ENCODE data around the gene APLN. TPM values are rescaled to one million over a fixed set of nuclear protein-coding genes. Genes with fewer than 3 reads are reported as not detected.

Gene APLN
- total and polyA plus RNA-seq, 9 of the 15 experiments (the other 6 are each of a cell fraction or from before 2014, with no cell fraction given): 0.04 to 0.06 TPM; not detected in 7

DNA sequence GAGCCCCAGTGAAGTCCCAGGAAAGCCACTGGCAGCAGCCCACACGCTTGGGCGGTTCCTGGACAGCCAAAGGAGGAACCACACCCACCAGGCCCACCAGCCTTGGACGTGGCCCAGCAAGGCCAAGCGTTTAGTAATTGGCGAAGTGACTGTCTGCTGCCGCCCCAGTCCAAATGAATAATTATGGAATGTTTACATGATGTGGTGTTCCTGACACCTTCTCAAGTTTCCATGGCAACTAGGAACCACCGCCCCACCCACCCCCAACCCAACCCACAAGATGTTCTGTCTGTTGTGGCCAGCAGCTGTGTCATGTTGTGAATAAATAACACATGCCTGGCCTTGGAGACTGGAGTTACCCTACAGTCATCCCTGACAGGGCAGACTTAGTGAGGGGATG lies 22.3 kb downstream of the APLN start:
- intact Hi-C loops (cut with micrococcal nuclease) (no loop called here), in situ Hi-C loops (cut with MboI) (no loop called here)
- no peak overlapping the region for H2AFZ ChIP-seq (ENCODE audit: low read depth, low read length)
- H3K4me2 ChIP-seq (ENCODE audit: insufficient read depth, low read length): no peak overlapping the region
- H3K27ac ChIP-seq (ENCODE audit: extremely low read depth, low read depth, low read length): no peak overlapping the region
- no peak for ATAC-seq
- ChIA-PET POLR2A (interaction anchor here (0.6 to 0.7 kb wide), 2 partner anchors 244 to 542 kb away, joined by 3 to 4 read pairs; no protein-coding TSS in a partner anchor), CTCF (ENCODE audit: low intra/inter-chr PET ratio) (no interaction called here)
- no peak for FAIRE-seq
- no peak overlapping the region for H3K4me3 ChIP-seq
- no peak overlapping the region for H3K9ac ChIP-seq (ENCODE audit: insufficient read depth in 1 of 2, low read depth in 2 of 2, low read length in 2 of 2)
- H3K9me3 ChIP-seq (replicated peaks; ENCODE audit: control insufficient read depth, insufficient read depth, low read depth, low read length): no peaks in the 10 kb centered on the region
- H3K27me3 ChIP-seq (ENCODE audit: control insufficient read depth in 2 of 2, insufficient read depth in 2 of 2, low read length in 2 of 2): no peaks in the 10 kb centered on the region
- no TSS peak for BruUV-seq (replicated peaks)
- no peaks in the 10 kb centered on the region for H4K20me1 ChIP-seq (replicated peaks; ENCODE audit: control insufficient read depth, insufficient read depth, low read length)
- no peak for TF ChIP-seq ZNF347 (CRISPR knock-in tag; IDR thresholded peaks at IDR 0.05; ENCODE audit: low read depth)
- no peak for TF ChIP-seq BRF1 (IDR thresholded peaks at IDR 0.05; ENCODE audit: borderline replicate concordance, extremely low read depth, insufficient read length)
- TF ChIP-seq RFX1 (IDR thresholded peaks at IDR 0.05): peak; percentile 73
- WGBS (ENCODE audit: insufficient coverage, low coverage, missing lambda C conversion rate): 40% methylated on average over 1 of the region's 7 CpGs
- no peaks in the 10 kb centered on the region for H3K79me2 ChIP-seq (ENCODE audit: control insufficient read depth, insufficient read depth, low read length)
- no peaks in the 10 kb centered on the region for H3K36me3 ChIP-seq (ENCODE audit: control insufficient read depth, insufficient read depth, low read length)
- DNase-seq (ENCODE audit: extremely low read depth in 1 of 4, low spot score in 3 of 4): peak in 3 of 4 experiments; percentile 8 to 23 (median 18)
- peaks cover 5% of the 10 kb centered on the region for H3K9me1 ChIP-seq (ENCODE audit: control insufficient read depth, insufficient read depth, low read length)
- peaks cover 18 to 19% of the 10 kb centered on the region in 2 experiments for H3K4me1 ChIP-seq (replicated peaks in 1 of 2; ENCODE audit: control insufficient read depth in 2 of 2, insufficient read depth in 2 of 2, low read length in 2 of 2)

DNA sequence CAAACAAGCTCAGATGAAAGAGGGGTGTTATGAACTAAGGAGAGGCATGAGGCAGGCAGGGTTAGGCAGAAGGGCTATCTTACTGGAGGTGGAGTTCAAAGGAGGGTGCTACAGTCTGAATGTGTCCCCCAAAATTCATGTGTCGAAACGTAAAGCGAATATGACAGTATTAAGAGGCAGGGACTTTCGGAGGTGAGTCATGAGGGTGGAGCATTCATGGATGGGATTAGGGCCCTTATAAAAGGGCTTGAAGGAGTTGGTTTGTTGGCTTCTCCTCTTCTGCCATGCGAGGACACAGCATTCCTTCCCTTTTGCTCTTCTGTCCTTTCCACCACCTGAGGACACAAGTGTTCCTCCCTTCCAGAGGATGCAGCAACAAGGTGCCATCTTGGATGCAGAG lies 22.9 kb downstream of the APLN start:
- intact Hi-C loops (cut with micrococcal nuclease) (no loop called here), in situ Hi-C loops (cut with MboI) (no loop called here)
- no peak overlapping the region for H3K4me3 ChIP-seq
- peaks cover 13 to 14% of the 10 kb centered on the region in 2 experiments for H3K4me1 ChIP-seq (replicated peaks in 1 of 2; ENCODE audit: control insufficient read depth in 2 of 2, insufficient read depth in 2 of 2, low read length in 2 of 2)
- H2AFZ ChIP-seq (ENCODE audit: low read depth, low read length): no peak overlapping the region
- H3K27me3 ChIP-seq (ENCODE audit: control insufficient read depth in 2 of 2, insufficient read depth in 2 of 2, low read length in 2 of 2): no peaks in the 10 kb centered on the region
- ATAC-seq (no peak), DNase-seq (ENCODE audit: extremely low read depth in 1 of 4, low spot score in 3 of 4) (no peak), FAIRE-seq (no peak)
- POLR2A ChIA-PET: interaction anchor here (0.6 to 0.7 kb wide), 3 partner anchors 244 to 542 kb away, joined by 3 to 4 read pairs (median 3); no protein-coding TSS in a partner anchor
- no peak overlapping the region for H3K27ac ChIP-seq (ENCODE audit: extremely low read depth, low read depth, low read length)
- no peaks in the 10 kb centered on the region for H4K20me1 ChIP-seq (replicated peaks; ENCODE audit: control insufficient read depth, insufficient read depth, low read length)
- no TSS peak for BruUV-seq (replicated peaks)
- CTCF ChIA-PET (ENCODE audit: low intra/inter-chr PET ratio): no interaction called here
- H3K36me3 ChIP-seq (ENCODE audit: control insufficient read depth, insufficient read depth, low read length): no peaks in the 10 kb centered on the region
- H3K79me2 ChIP-seq (ENCODE audit: control insufficient read depth, insufficient read depth, low read length): no peaks in the 10 kb centered on the region
- 52% methylated on average over 4 of the region's 5 CpGs for WGBS (ENCODE audit: insufficient coverage, low coverage, missing lambda C conversion rate)
- H3K4me2 ChIP-seq (ENCODE audit: insufficient read depth, low read length): no peak overlapping the region
- H3K9ac ChIP-seq (ENCODE audit: insufficient read depth in 1 of 2, low read depth in 2 of 2, low read length in 2 of 2): no peak overlapping the region; a peak in 1 of 4 replicates
- no peaks in the 10 kb centered on the region for H3K9me3 ChIP-seq (replicated peaks; ENCODE audit: control insufficient read depth, insufficient read depth, low read depth, low read length)
- H3K9me1 ChIP-seq (ENCODE audit: control insufficient read depth, insufficient read depth, low read length): peaks cover 5% of the 10 kb centered on the region
- TF ChIP-seq, protein P1, sequence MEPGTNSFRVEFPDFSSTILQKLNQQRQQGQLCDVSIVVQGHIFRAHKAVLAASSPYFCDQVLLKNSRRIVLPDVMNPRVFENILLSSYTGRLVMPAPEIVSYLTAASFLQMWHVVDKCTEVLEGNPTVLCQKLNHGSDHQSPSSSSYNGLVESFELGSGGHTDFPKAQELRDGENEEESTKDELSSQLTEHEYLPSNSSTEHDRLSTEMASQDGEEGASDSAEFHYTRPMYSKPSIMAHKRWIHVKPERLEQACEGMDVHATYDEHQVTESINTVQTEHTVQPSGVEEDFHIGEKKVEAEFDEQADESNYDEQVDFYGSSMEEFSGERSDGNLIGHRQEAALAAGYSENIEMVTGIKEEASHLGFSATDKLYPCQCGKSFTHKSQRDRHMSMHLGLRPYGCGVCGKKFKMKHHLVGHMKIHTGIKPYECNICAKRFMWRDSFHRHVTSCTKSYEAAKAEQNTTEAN (CRISPR knock-in tag; IDR thresholded peaks at IDR 0.05): no peak
- TF ChIP-seq, protein P2, sequence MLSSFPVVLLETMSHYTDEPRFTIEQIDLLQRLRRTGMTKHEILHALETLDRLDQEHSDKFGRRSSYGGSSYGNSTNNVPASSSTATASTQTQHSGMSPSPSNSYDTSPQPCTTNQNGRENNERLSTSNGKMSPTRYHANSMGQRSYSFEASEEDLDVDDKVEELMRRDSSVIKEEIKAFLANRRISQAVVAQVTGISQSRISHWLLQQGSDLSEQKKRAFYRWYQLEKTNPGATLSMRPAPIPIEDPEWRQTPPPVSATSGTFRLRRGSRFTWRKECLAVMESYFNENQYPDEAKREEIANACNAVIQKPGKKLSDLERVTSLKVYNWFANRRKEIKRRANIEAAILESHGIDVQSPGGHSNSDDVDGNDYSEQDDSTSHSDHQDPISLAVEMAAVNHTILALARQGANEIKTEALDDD (IDR thresholded peaks at IDR 0.05): no peak
- no peak for TF ChIP-seq TRIM28 (IDR thresholded peaks at IDR 0.05)
- TF ChIP-seq SMARCA5 (IDR thresholded peaks at IDR 0.05): no peak
- no peak for TF ChIP-seq TRIM24 (IDR thresholded peaks at IDR 0.05)
- TF ChIP-seq, protein P3, sequence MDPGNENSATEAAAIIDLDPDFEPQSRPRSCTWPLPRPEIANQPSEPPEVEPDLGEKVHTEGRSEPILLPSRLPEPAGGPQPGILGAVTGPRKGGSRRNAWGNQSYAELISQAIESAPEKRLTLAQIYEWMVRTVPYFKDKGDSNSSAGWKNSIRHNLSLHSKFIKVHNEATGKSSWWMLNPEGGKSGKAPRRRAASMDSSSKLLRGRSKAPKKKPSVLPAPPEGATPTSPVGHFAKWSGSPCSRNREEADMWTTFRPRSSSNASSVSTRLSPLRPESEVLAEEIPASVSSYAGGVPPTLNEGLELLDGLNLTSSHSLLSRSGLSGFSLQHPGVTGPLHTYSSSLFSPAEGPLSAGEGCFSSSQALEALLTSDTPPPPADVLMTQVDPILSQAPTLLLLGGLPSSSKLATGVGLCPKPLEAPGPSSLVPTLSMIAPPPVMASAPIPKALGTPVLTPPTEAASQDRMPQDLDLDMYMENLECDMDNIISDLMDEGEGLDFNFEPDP (CRISPR knock-in tag; IDR thresholded peaks at IDR 0.05): no peak
- no peak for TF ChIP-seq SRSF7 (optimal IDR thresholded peaks at IDR 0.05; ENCODE audit: low read depth, low read length)
- no peak for TF ChIP-seq ZKSCAN3 (CRISPR knock-in tag; IDR thresholded peaks at IDR 0.05)
- TF ChIP-seq KLF10 (CRISPR knock-in tag; IDR thresholded peaks at IDR 0.05): no peak
- TF ChIP-seq ZNF778 (CRISPR knock-in tag; IDR thresholded peaks at IDR 0.05): no peak
- TF ChIP-seq NFXL1 (CRISPR knock-in tag; IDR thresholded peaks at IDR 0.05): no peak
